Eye (tissue), 1 donor: Measurements from ENCODE around the gene CYSRT1.

ENCODE experiments used
- DNase-seq: peaks from one replicate; pipeline ENCODE4 v3.0.0-alpha.2; 2015

The CYSRT1 gene, protein sequence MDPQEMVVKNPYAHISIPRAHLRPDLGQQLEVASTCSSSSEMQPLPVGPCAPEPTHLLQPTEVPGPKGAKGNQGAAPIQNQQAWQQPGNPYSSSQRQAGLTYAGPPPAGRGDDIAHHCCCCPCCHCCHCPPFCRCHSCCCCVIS

DNA sequence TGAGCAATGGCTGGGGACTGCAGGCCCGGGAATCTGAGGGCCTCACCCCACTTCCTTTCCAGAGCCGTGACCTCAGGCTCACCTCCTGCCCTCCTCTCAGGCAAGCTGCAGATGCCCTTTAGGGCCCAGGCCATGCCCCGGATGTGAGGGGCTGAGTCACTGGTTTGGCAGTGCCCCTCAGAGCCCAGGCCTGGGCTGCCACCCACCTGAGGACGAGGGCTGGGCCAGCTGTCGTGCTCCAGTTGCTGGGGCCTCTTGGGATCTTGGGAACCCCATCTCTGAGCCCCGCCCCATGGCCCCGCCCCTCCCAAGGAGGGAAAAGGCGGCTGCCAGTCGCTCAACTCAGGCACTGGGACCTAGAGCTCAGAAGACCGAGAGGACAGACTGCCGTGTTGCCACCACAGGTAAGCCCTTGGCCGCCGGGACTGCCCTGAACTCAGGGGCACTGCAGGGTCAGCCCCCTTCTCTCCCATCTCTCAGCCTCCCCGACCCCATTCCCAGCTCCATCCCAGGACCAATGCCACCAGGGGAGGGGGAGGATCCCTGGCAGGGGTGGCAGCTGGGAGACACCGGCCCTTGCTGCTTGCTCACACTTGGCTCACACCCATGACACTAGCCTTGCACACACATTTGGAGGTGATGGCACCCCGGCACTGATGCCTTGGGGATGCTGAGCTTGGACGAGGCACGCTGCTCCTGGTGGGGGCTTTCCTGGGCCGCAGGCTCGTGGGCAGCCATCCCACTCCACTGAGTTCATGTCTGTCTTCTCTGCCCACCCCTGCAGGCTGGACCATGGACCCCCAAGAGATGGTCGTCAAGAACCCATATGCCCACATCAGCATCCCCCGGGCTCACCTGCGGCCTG is at the start of gene CYSRT1:
TSS of gene CYSRT1 (plus strand) at position 345 of the 865 bp plus-strand sequence. CDS start at position 793, 448 bp downstream.
- no peak for DNase-seq

DNA sequence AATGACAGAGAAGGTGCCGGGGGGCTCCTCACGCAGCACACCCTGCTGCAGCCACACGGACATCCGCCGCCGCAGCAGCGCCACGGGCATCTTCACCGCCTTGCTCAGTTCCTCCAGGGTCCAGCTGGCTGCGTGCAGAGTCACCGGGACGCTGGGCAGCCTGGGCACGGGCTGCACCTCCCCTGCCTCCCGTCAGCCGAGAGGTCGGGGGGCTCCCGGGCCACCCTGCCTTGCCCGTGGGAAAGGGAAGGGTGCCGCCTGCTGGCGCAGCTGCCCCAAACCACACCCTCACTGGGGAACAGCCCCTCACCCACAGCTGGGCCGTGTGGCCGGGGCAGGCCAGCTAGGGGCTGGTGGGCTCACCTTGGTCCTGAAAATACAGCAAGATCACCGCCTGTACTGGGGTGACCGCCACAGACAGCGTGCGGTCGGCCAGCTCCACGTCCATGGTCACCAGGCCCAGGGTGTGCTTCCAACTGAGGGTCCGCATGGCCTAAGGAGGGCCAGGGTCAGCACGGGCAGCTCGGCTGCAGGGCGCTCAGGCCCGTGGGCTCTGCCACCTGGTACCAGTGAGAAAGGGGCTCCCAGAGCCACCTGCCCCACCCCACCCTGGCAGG is 49.5 kb upstream of the CYSRT1 start:
- no peak for DNase-seq

DNA sequence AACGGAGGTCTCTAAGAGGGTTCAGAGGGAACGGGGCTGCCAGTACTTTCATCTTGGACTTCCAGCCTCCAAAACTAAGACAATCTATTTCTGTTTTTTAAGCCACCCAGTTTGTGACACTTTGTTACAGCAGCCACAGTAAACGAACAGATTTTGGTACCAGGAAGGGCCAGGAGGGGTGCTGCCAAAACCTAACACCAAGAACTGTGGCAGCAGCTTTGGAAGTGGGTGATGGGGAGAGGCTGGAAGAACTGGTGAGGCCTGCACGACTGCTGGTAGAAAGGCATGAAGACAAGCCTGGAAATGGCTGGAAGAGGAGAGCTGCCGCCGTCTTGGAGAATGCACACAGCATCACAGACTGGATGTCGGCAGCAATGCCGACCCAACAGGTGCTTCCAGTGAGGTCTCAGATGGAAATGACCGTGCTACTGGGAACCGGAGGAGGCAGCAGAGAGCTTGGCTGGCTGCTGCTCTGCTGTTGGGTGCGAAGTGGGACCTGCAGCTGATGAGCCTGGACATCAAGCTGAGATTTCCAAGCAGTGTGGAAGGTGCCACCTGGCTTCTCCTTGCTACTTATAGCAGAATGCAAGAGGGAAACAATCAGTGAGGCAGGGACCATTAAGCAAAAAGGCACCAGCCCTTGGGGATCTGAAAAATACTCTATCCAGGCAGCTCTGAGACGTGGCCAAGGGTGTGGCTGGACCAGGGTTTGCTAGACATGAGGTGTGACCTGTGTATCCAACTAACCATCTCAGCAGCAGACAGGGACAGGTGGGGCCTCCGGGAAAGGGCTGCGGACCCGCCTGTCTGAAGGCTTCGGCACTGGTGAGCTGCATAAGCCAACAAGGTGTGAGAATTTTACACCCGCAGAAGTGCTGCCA is 48.4 kb upstream of the CYSRT1 start:
- no peak for DNase-seq

DNA sequence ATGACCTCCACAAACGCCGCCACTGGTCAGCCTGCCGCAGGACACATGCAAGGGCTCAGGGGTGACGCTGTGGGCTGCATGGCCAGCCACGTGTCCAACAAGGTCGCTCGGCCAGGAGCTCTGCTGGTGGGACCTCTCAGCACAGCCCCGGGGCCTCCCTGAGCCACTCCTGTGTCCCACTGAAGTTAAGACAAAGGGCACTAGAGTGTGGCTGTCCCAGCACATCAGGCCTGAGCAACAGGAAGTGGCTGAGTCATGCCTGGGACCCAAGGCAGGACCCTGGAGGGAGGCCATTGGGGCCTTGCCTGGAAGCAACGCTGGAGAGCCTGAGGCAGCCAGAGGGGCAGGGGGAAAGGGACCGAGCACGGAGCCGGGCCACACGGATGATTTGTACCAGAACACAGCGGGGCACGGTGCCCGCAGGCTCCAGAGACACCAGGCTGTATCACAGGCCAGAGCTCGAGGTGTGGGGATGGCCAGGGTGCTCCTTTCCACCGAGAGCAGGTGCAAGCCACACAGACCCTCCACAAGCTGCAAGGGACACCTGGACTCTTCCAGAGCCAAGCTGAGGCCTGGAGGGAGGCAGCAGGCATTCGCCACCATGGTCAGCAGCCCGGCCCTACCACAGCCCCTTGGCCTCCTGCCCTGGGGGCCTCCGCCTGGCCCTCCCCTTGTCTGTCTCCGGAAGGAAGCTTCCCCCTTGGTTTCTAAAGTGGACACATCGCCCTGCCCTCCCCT is 46.6 kb upstream of the CYSRT1 start:
- no peak for DNase-seq

DNA sequence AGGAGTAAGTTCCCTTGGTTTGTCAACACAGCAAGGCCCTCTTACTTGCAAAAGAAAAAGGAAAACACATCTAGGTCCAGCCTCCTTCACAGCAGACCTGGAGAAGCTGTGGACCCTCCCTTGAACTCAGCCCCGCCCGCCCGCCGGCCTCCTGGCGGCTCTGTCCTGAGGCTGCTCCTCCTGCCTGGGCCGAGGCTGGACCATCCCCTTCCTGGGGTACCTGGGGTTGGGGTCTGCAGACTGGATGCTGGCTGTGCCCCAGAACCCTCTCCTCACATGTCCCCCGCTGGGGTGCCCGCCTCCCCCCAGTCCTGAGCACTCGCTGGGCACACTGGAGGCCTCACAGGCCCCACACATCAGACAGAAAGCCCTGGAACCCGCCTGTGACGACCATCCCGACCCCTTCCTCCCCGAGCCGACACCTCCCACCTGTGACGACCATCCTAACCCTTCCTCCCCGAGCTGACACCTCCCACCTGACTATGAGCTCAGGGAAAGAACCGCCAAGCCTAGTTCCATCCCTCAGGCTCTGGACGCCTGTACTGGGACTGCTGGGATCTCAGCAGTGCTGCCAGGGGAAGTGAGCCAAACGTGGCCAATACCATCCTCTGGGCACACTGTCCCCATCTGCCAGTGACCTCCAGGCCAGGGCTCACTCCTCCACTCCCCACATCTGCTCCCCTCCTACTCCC is 45.9 kb upstream of the CYSRT1 start:
- no peak for DNase-seq

- no peak for DNase-seq
Measured at GRCh38 chr9:137179761-137180160, 45.2 kb upstream of the CYSRT1 start.

- DNase-seq, result no peak
Measured at GRCh38 chr9:137180491-137180890, 44.5 kb upstream of the CYSRT1 start.

DNA sequence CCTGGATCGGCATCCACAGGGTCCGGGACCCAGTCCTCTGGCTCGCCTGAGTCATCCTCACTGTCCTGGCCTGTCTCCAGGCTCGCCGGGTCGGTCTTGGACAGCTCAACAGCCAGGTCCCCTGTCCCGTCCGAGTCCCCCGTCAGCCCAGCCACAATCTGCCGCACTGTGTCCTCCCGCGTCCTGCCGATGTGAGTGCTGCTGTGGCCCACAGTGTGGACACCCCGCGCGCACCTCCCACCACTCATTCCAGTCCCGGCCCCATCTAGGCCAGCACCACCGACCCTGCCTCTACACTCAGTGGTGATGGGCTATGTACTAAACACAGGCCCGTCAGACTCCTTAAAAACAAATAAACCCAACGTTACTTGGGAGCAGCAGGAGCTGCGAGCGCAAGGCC is 43.3 kb upstream of the CYSRT1 start:
- no peak for DNase-seq

- DNase-seq, result no peak
Measured at GRCh38 chr9:137182836-137183235, 42.1 kb upstream of the CYSRT1 start.

DNA sequence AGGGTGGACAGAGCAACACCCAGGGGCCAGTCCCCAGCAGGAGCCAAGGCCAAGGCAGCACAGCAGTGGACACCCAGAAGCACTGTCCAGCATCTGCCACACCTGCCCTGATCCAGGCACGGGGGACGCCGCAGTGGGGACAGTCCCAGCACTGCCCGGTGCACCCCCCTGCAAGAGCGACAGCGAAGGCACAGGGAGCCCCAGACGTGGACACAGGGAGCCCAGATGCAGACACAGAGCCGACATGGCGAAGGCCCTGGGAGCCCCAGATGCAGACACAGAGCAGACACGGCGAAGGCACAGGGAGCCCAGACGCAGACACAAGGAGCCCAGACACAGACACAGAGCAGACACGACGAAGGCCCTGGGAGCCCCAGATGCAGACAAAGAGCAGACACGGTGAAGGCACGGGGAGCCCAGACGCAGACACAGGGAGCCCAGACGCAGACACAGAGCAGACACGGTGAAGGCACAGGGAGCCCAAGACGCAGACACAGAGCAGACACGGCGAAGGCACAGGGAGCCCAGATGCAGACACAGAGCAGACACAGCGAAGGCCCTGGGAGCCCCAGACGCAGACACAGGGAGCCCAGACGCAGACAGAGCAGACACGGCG is 40.9 kb upstream of the CYSRT1 start:
- DNase-seq, result no peak

GRCh38 chr9:137184881-137185660 is 39.9 kb upstream of the CYSRT1 start:
- DNase-seq, result no peak

DNA sequence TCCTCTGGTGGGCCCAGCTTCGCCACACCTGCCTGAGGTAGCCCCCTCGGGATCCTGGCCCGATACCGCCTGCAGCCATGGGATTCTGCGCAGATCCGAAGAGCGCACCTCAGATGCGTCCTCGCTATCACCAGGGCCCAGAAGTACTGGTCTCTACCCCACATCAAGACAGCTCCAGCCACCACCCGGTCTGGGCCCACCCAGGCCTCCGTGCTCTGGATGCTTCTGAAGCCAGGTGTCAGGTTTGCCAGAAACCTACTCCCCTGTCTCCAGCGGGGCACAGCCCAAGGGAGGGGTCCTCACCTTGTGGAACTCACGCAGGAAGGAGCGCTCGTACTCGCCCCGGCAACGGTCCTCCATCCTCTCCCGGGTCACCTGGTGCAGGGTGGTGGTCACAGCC is 39.1 kb upstream of the CYSRT1 start:
- no peak for DNase-seq

GRCh38 chr9:137186385-137186784 is 38.6 kb upstream of the CYSRT1 start:
- DNase-seq, result no peak

- DNase-seq, result no peak
Measured at GRCh38 chr9:137187386-137187785, 37.6 kb upstream of the CYSRT1 start.

DNA sequence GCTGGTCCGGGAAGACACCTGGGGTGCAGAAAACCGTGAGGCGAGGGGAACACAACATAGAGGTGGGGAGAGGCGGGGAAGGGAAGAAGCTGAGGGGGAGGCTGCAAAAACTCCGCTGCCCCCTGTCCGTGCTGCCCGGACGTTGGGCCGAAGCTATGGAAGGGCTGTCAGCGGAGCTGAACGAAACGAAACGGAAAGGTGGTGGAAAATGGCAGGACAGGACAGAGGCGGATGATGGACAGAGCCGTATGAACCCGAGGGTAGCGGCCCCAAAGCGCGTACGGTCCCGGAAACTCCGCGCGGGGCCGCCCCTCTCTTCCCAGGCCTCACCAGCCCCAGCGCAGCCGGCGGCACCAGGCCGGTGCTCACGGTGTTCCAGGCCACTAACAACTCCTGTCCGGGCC is 36.9 kb upstream of the CYSRT1 start:
- no peak for DNase-seq

DNA sequence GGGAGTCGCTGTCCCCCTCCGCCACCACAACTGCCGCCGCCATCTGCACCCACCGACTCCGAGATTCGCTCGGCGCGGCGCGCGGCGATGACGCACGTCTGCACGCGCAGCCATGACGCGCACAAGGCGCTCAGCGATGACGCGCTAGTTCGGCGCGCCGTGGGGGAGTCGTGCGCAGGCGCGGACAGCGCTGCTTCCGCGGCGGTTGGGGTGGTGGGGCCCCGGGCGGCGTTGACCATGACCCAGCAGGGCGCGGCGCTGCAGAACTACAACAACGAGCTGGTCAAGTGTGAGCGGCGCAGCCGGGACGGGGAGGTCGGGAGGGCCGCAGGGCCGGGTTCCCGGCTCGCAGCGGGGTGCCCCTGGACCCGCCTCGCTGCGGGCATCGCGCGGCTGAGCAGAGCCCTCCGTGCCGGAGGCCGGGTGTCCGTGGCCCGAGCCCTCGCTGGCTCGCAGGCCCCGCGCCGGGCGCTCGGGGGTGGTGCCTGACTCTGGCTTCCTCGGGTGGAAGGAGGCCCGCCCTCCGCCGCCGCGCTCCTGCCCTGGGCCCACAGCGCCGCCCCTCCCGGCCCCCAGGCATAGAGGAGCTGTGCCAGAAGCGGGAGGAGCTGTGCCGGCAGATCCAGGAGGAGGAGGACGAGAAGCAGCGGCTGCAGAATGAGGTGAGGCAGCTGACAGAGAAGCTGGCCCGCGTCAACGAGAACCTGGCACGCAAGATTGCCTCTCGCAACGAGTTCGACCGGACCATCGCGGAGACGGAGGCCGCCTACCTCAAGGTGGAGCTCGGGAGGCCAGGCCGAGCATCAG is 36.3 kb upstream of the CYSRT1 start, which contains the start of the genes ANAPC2 and SSNA1:
TSS of gene ANAPC2 (minus strand) at position 71 of the 807 bp plus-strand sequence. CDS start at position 43, 28 bp downstream.
TSS of gene SSNA1 (plus strand) at position 187 of the 807 bp plus-strand sequence. CDS start at position 238, 51 bp downstream.
- DNase-seq, result peak; percentile 98

GRCh38 chr9:137189297-137190295 is 35.4 kb upstream of the CYSRT1 start:
- no peak for DNase-seq

DNA sequence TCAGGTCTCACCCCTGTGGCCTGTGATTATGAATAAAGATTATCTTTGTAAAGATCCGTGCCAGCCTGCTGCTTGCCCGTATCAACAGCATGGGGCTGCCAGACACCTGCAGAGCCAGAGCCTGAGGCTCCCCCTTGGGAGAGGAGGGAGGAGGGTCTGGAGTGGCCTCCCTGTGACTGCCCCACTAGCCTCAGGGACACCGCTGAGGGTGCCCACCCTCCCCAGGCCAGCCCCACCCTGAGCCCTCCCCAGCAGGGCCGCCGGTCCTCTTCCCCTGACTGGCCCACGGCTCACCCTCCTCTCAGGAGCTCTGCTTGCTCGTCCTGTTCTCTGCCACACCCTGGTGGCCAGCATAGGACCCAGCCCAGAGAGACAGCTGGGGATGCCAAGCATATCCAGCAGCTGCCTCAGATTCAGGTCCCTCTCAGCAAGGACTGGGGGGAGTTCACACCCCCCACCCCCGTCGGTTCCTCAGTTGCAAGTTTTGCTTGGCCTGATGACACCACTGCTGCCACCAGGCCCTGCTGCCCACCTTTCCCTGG is 34.6 kb upstream of the CYSRT1 start:
- no peak for DNase-seq
